Lower lobe of right lung (tissue), 2 donors: ENCODE measurements around the gene TCF4. TPM values are rescaled to one million over a fixed set of nuclear protein-coding genes. Genes with fewer than 3 reads are reported as not detected.

Experiments used
- ATAC-seq, 2 donors: fragments of 200-7000 bp; cut with Tn5 transposase; one replicate each; pipeline ENCODE4 v1.9.1; 2020 to 2022; ENCODE audit warnings: mild to moderate bottlenecking in 2 of 2, moderate library complexity in 2 of 2
- DNase-seq: peaks from one replicate; pipeline ENCODE4 v3.0.0-alpha.2; 2020
- H3K27ac ChIP-seq: fragments of 200-600 bp; one replicate; pipeline ENCODE4 v1.8.0; 2022
- H3K27me3 ChIP-seq: fragments of 200-600 bp; one replicate; pipeline ENCODE4 v1.8.0; 2022; ENCODE audit warnings: low read depth
- H3K36me3 ChIP-seq: fragments of 200-600 bp; one replicate; pipeline ENCODE4 v1.8.0; 2022; ENCODE audit warnings: mild to moderate bottlenecking
- H3K4me1 ChIP-seq: fragments of 200-600 bp; one replicate; pipeline ENCODE4 v1.8.0; 2022
- H3K4me3 ChIP-seq: fragments of 200-600 bp; one replicate; pipeline ENCODE4 v1.8.0; 2022; ENCODE audit warnings: mild to moderate bottlenecking
- H3K9me3 ChIP-seq: fragments of 200-600 bp; one replicate; pipeline ENCODE4 v1.8.0; 2022
- CTCF ChIP-seq: fragments of 200-600 bp; IDR thresholded peaks from one replicate; pipeline ENCODE4 v1.8.0; 2022; ENCODE audit warnings: antibody characterized with exemption, mild to moderate bottlenecking
- intact Hi-C: fragments of 100-400 bp; cut with DNase I; formaldehyde crosslinking; loops from one replicate; pipeline ENCODE4 v1.11.0; 2022
- total RNA-seq: library from RNA; stranded (reverse); fragmentation: NEBNext Ultra II Directional; extraction: Animal tissue kit (Norgen Biotek cat#: 25700); gene quantifications from one replicate; pipeline ENCODE4 v1.2.1, GENCODE V29; 2021
- donor health status: DM: no; HTN: yes; CAD: no; lungs with severe emphysema.

TCF4 gene
- total RNA-seq, 1 donor from 2014 or later: 112 TPM

GRCh38 chr18:55300421-55300935 lies 287.5 kb downstream of the TCF4 start:
- no peak overlapping the region for H3K27ac ChIP-seq
- intact Hi-C loops: no loop called here

GRCh38 chr18:55296778-55297177 lies 291.2 kb downstream of the TCF4 start:
- Histone ChIP-seq H3K9me3 (no peaks in the 10 kb centered on the region), H3K4me3 (no peak overlapping the region), H3K27ac (no peak overlapping the region), H3K36me3 (no peaks in the 10 kb centered on the region), H3K27me3 (no peaks in the 10 kb centered on the region), H3K4me1 (no peaks in the 10 kb centered on the region)
- intact Hi-C loops: no loop called here
- DNase-seq (no peak), ATAC-seq (no peak)
- no peak for TF ChIP-seq CTCF

More at GRCh38 chr18:55300421-55300935, 287.5 kb downstream of the TCF4 start:
- H3K36me3 ChIP-seq: no peaks in the 10 kb centered on the region
- peaks cover 6% of the 10 kb centered on the region for H3K4me1 ChIP-seq
- DNase-seq (no peak), ATAC-seq (no peak)
- H3K4me3 ChIP-seq: no peak overlapping the region
- no peaks in the 10 kb centered on the region for H3K27me3 ChIP-seq
- H3K9me3 ChIP-seq: no peaks in the 10 kb centered on the region
- no peak for TF ChIP-seq CTCF

GRCh38 chr18:55296115-55296514 lies 291.9 kb downstream of the TCF4 start:
- Histone ChIP-seq H3K4me3 (no peak overlapping the region), H3K27ac (no peak overlapping the region), H3K4me1 (peaks cover 5% of the 10 kb centered on the region), H3K9me3 (no peaks in the 10 kb centered on the region), H3K36me3 (no peaks in the 10 kb centered on the region), H3K27me3 (no peaks in the 10 kb centered on the region)
- ATAC-seq (no peak), DNase-seq (no peak)
- intact Hi-C loops: no loop called here
- no peak for TF ChIP-seq CTCF

- H3K4me3 ChIP-seq: no peak overlapping the region
- H3K27ac ChIP-seq: no peak overlapping the region
- no peaks in the 10 kb centered on the region for H3K9me3 ChIP-seq
- no peaks in the 10 kb centered on the region for H3K27me3 ChIP-seq
- H3K4me1 ChIP-seq: peaks cover 10% of the 10 kb centered on the region
- ATAC-seq (no peak), DNase-seq (no peak)
- no peaks in the 10 kb centered on the region for H3K36me3 ChIP-seq
- intact Hi-C loops: no loop called here
- TF ChIP-seq CTCF: no peak
Measured at GRCh38 chr18:55290898-55291297, 297.1 kb downstream of the TCF4 start.

GRCh38 chr18:55289775-55290174 lies 298.2 kb downstream of the TCF4 start:
- ATAC-seq (no peak), DNase-seq (no peak)
- no peak for TF ChIP-seq CTCF
- Histone ChIP-seq H3K9me3 (no peaks in the 10 kb centered on the region), H3K27me3 (no peaks in the 10 kb centered on the region), H3K4me1 (peaks cover 10% of the 10 kb centered on the region), H3K36me3 (no peaks in the 10 kb centered on the region), H3K4me3 (no peak overlapping the region), H3K27ac (no peak overlapping the region)
- intact Hi-C loops: no loop called here

- Histone ChIP-seq H3K27me3 (no peaks in the 10 kb centered on the region), H3K4me1 (peaks cover 10% of the 10 kb centered on the region), H3K4me3 (no peak overlapping the region), H3K36me3 (no peaks in the 10 kb centered on the region), H3K9me3 (no peaks in the 10 kb centered on the region), H3K27ac (no peak overlapping the region)
- ATAC-seq (no peak), DNase-seq (no peak)
- no peak for TF ChIP-seq CTCF
- intact Hi-C loops: no loop called here
Measured at GRCh38 chr18:55289048-55289447, 298.9 kb downstream of the TCF4 start.
